ENCODE results near the gene TECPR2. TPM values are rescaled to one million over a fixed set of nuclear protein-coding genes. Genes with fewer than 3 reads are reported as not detected.

TECPR2 gene
- total RNA-seq, 1 donor, result 16.1 TPM

GRCh38 chr14:102479777-102480176 lies 117.0 kb downstream of the TECPR2 start:
- H3K4me3 ChIP-seq (ENCODE audit: low read depth, low read length), result no peak overlapping the region
- TF ChIP-seq CTCF (IDR thresholded peaks at IDR 0.05; ENCODE audit: insufficient read depth, low read length), result no peak
- no peak for DNase-seq (ENCODE audit: low read depth)

- no peak overlapping the region for H3K4me3 ChIP-seq (ENCODE audit: low read depth, low read length)
- no peak for TF ChIP-seq CTCF (IDR thresholded peaks at IDR 0.05; ENCODE audit: insufficient read depth, low read length)
- no peak for DNase-seq (ENCODE audit: low read depth)
Observed at GRCh38 chr14:102481371-102481770, 118.6 kb downstream of the TECPR2 start.

GRCh38 chr14:102481791-102482238 lies 119.1 kb downstream of the TECPR2 start:
- no peak for DNase-seq (ENCODE audit: low read depth)
- no peak overlapping the region for H3K4me3 ChIP-seq (ENCODE audit: low read depth, low read length)
- TF ChIP-seq CTCF (IDR thresholded peaks at IDR 0.05; ENCODE audit: insufficient read depth, low read length), result no peak

- no peak for TF ChIP-seq CTCF (IDR thresholded peaks at IDR 0.05; ENCODE audit: insufficient read depth, low read length)
- H3K4me3 ChIP-seq (ENCODE audit: low read depth, low read length), result no peak overlapping the region
- DNase-seq (ENCODE audit: low read depth), result no peak
Observed at GRCh38 chr14:102484316-102484715, 121.6 kb downstream of the TECPR2 start.

GRCh38 chr14:102485693-102486512 lies 123.2 kb downstream of the TECPR2 start:
- no peak for DNase-seq (ENCODE audit: low read depth)
- no peak overlapping the region for H3K4me3 ChIP-seq (ENCODE audit: low read depth, low read length)
- TF ChIP-seq CTCF (IDR thresholded peaks at IDR 0.05; ENCODE audit: insufficient read depth, low read length), result no peak

- H3K4me3 ChIP-seq (ENCODE audit: low read depth, low read length), result no peak overlapping the region
- no peak for DNase-seq (ENCODE audit: low read depth)
- peak; percentile 20 for TF ChIP-seq CTCF (IDR thresholded peaks at IDR 0.05; ENCODE audit: insufficient read depth, low read length)
Observed at GRCh38 chr14:102486513-102487203, 123.9 kb downstream of the TECPR2 start.

Measured in fibroblast of the aortic adventitia (primary cell).